ENCODE results near the gene VAMP4. TPM values are rescaled to one million over a fixed set of nuclear protein-coding genes. Genes with fewer than 3 reads are reported as not detected.

VAMP4 gene
- total and polyA plus RNA-seq, 10 of the 15 experiments (the other 5 are each of a cell fraction or from before 2014, with no cell fraction given), result 0.90 to 7.9 (median 4.3) TPM

GRCh38 chr1:171781176-171781875 lies 39.5 kb upstream of the VAMP4 start, which contains the start of gene METTL13 (continued):
- TF ChIP-seq, protein P1, sequence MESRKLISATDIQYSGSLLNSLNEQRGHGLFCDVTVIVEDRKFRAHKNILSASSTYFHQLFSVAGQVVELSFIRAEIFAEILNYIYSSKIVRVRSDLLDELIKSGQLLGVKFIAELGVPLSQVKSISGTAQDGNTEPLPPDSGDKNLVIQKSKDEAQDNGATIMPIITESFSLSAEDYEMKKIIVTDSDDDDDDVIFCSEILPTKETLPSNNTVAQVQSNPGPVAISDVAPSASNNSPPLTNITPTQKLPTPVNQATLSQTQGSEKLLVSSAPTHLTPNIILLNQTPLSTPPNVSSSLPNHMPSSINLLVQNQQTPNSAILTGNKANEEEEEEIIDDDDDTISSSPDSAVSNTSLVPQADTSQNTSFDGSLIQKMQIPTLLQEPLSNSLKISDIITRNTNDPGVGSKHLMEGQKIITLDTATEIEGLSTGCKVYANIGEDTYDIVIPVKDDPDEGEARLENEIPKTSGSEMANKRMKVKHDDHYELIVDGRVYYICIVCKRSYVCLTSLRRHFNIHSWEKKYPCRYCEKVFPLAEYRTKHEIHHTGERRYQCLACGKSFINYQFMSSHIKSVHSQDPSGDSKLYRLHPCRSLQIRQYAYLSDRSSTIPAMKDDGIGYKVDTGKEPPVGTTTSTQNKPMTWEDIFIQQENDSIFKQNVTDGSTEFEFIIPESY (IDR thresholded peaks at IDR 0.05), result no peak

GRCh38 chr1:171780583-171781175 lies 38.8 kb upstream of the VAMP4 start:
- H4K20me1 ChIP-seq (ENCODE audit: control insufficient read depth, insufficient read depth), result no peaks in the 10 kb centered on the region
- H3K79me2 ChIP-seq (ENCODE audit: control insufficient read depth, insufficient read depth, low read length), result peaks cover 35% of the 10 kb centered on the region
- ATAC-seq (no peak), FAIRE-seq (no peak), DNase-seq (ENCODE audit: low read depth, low spot score) (no peak)
- peak overlapping the region; percentile 58 for H2AFZ ChIP-seq (ENCODE audit: control insufficient read depth, low read depth, low read length)
- no peaks in the 10 kb centered on the region for H3K9me3 ChIP-seq (replicated peaks; ENCODE audit: control insufficient read depth, insufficient read depth, low read length)
- ChIA-PET POLR2A (interaction anchor here (0.6 to 2.3 kb wide), 2 partner anchors 9 to 39 kb away, joined by 3 to 18 read pairs; partner anchors contain the start of gene VAMP4), CTCF (interaction anchor here (1.0 to 1.8 kb wide), 5 partner anchors 20 to 136 kb away, joined by 3 to 7 read pairs (median 4); partner anchors contain the start of gene VAMP4), RAD21 (ENCODE audit: unreplicated experiment) (interaction anchor here (1.0 to 1.5 kb wide), 3 partner anchors 20 to 295 kb away, joined by 3 to 8 read pairs (median 3); no protein-coding TSS in a partner anchor), SMC1A (ENCODE audit: uncharacterized antibody, unreplicated experiment) (interaction anchor here (1.0 to 1.7 kb wide), 4 partner anchors 9 to 68 kb away, joined by 3 to 7 read pairs (median 4); partner anchors contain the start of gene VAMP4)
- no peak for TF ChIP-seq NR2C2 (IDR thresholded peaks at IDR 0.05; ENCODE audit: borderline replicate concordance, control insufficient read depth, insufficient read length, low read depth)
- TF ChIP-seq ZNF384 (IDR thresholded peaks at IDR 0.05; ENCODE audit: borderline replicate concordance, low read depth, low read length), result no peak
- 0 out of 2 replicates have a peak, but pooled peaks have one; percentile 35 for TF ChIP-seq MLLT1 (IDR thresholded peaks at IDR 0.05)
- TF ChIP-seq HSF1 (IDR thresholded peaks at IDR 0.05; ENCODE audit: low read depth, low read length), result no peak
- no peak for TF ChIP-seq TCF7 (IDR thresholded peaks at IDR 0.05; ENCODE audit: borderline replicate concordance)
- 33% methylated on average over 10 of the region's 11 CpGs for WGBS (ENCODE audit: insufficient coverage, insufficient replicate concordance, low lambda C conversion rate, missing lambda C conversion rate)
- intact Hi-C loops (cut with micrococcal nuclease; ENCODE audit: unreplicated experiment) (loop anchor here (1.0 to 10.0 kb wide), 4 partner anchors 38 to 296 kb away; partner anchors contain the start of genes PRRC2C and VAMP4), in situ Hi-C loops (cut with MboI) (loop anchor here (25.0 kb wide), 1 partner anchor 657 kb away; the partner anchor contains the start of gene PIGC)
- peak overlapping the region; percentile 73 for H3K4me2 ChIP-seq (ENCODE audit: control insufficient read depth, insufficient read depth)
- no peaks in the 10 kb centered on the region for H3K27me3 ChIP-seq (replicated peaks in 1 of 2; ENCODE audit: control insufficient read depth in 2 of 2, insufficient read depth in 2 of 2, low read length in 1 of 2)
- BruUV-seq (replicated peaks), result TSS peak; percentile 99
- H3K4me1 ChIP-seq (ENCODE audit: control insufficient read depth, insufficient read depth, low read length), result peaks cover 10% of the 10 kb centered on the region; the same call in 1 of the 2 replicates
- peak overlapping the region; percentile 61 for H3K9ac ChIP-seq (ENCODE audit: control insufficient read depth, insufficient read depth, low read length)
- peak overlapping the region; percentile 62 for H3K4me3 ChIP-seq
- H3K36me3 ChIP-seq (ENCODE audit: control insufficient read depth in 2 of 2, insufficient read depth in 2 of 2, low read length in 1 of 2), result peaks cover 4 to 6% of the 10 kb centered on the region in 2 experiments; a peak in 3 of 4 replicates
- peak overlapping the region; percentile 54 for H3K27ac ChIP-seq (ENCODE audit: control insufficient read depth, insufficient read depth)
